Measurements from ENCODE around the gene ITSN2. TPM values are rescaled to one million over a fixed set of nuclear protein-coding genes. Genes with fewer than 3 reads are reported as not detected.

The ITSN2 gene
- total RNA-seq, 1 donor from 2014 or later, result 66.2 TPM

GRCh38 chr2:24272907-24273306 lies 87.4 kb downstream of the ITSN2 start:
- DNase-seq (ENCODE audit: low spot score), result no peak

GRCh38 chr2:24272161-24272802 lies 88.1 kb downstream of the ITSN2 start:
- DNase-seq (ENCODE audit: low spot score), result no peak

GRCh38 chr2:24269265-24269664 lies 91.1 kb downstream of the ITSN2 start:
- no peak for DNase-seq (ENCODE audit: low spot score)

DNA sequence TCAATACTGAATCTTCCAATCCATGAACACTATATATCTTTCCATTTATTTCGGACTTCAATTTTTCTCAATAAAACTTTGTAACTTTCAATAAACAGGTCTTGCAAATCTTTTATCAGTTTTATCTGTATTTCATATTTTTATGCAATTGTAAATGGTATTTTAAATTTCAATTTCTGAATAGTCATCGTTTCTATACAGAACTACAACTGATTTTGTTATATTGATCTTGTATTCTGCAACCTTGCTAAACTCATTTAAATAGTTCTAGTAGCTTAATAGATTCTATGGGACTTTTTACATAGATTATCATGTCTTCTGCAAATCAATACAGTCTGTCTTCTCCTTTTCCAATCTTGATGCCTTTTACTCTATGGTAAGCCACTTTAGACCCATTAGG lies 95.1 kb downstream of the ITSN2 start:
- no peak for DNase-seq (ENCODE audit: low spot score)

DNA sequence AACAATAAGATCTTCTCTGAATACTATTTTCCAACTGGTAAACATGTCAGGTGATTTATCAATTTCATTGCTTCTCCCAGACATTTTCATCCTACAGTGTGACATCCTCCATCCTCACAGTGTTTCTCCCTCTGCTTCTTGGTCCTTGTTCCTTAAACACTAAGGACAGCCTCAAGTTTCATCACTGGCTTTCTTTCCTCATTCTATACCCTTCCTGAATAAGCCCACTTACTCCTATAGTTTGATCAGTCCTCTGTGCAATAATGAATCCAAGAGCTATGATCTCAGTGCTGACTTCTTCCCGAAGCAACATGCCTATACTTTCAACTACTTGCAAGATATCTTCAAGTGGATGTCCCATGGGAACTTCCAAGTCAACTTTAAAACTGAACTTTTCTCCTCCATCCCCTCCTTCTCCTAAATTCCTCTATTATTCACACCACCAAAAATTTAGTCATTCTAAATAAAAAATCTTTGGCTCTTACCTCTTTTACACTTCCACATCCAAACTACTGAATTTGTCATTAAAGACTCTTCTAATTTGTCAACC lies 97.8 kb downstream of the ITSN2 start:
- no peak for DNase-seq (ENCODE audit: low spot score)

DNA sequence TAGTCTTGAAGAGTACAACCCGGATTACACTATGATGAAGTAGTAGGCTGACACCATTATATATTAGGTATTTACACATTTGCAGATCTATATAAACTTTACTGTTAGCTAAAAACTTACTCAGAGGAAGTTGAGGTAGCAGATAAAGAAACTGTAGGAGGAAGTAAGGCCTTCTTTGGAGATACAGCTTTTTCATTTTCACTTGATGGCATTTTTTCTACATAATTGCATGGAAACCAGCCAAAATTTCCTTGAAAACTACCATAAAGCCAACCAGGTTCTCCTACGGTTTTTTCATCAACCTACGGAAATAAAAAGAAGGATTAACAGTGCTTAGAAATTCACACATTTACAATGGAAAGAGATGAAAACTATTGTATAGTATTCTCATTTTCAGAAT lies 98.9 kb downstream of the ITSN2 start:
- no peak for DNase-seq (ENCODE audit: low spot score)

GRCh38 chr2:24259316-24259715 lies 101.0 kb downstream of the ITSN2 start:
- DNase-seq (ENCODE audit: low spot score), result no peak

DNA sequence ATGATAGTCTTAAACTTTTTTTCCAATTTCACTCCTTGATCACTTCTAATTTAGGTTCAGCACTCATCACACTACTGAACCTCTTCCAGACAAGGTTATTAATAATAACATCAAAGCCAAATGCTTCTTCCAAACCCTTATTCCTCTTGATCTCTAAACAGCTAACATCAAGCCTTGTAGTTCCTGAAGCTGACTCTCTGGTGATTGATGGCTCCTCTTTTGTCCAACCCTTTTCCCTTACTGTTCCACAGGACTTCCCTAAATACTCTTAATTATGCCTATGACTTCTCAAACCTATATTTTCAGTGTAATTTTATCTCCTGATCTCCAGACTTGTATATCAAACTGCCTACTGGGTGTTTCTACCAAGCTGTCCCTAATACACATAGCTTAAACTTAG lies 101.6 kb downstream of the ITSN2 start:
- DNase-seq (ENCODE audit: low spot score), result no peak

DNA sequence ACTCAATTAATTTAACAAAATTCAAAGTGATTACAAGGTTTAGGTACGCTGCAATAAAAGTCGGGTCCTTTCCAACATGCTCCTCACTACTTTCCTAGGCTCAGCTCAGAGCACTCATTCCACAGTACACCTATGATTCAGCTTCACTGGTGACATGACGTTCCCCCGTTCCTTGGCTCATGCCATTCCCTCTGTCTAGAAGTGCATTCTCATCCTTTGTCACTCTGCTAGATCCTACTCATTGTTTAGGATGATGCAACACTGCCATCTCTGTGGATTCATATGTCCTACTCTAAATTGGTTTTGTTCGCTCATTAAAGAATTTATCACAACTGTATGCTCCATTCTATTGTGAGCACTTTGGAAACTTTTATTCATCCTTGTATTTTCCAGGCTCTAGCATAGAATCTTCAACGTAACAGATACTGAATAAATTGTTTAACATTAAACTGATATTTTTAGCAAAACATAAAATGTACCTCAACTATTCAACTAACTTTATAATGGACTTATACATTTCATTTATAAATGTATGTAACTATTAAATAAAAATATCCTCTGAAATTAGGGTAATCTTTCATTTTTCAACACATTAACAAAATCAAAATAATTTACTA lies 106.9 kb downstream of the ITSN2 start:
- no peak for DNase-seq (ENCODE audit: low spot score)

- no peak for DNase-seq (ENCODE audit: low spot score)
These were observed 112.7 kb downstream of the ITSN2 start for GRCh38 chr2:24247592-24247991.

- DNase-seq (ENCODE audit: low spot score), result no peak
These were observed 113.2 kb downstream of the ITSN2 start for GRCh38 chr2:24247164-24247563.

DNA sequence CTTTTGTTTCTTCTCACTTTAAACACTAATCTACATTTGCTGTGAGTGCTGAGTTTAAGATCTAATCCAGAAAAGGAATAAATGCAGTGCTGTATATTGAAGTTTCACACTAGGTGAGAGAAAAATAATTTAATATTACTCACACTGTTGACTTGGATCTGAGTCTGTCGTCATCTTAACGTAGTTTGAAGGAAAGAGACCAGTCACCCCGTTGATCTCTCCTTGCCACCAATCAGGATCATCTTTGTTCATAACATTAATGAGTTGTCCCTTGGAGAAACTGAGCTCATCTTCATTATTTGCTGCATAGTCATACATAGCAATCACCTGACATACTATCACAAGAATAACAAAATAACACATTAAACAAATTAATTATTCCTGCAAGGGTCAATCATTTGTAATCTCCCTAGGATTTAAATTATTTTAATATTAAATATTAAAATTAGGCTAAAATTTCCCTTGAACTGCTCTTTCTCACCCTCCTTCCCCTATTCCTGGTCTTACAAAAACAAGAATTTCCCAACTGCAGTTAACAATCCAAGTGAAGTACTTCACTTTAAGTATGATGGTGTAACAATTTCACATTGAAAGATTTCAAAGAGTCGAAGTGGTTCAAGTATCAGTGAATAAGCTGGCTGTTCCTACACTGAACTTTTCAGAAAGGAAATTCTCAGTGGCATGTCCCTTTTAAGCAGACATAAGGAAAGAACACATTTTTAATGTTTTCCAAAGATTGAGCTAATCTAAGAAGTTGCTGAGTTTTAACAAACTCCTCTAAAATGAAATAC lies 114.2 kb downstream of the ITSN2 start:
- no peak for DNase-seq (ENCODE audit: low spot score)

DNA sequence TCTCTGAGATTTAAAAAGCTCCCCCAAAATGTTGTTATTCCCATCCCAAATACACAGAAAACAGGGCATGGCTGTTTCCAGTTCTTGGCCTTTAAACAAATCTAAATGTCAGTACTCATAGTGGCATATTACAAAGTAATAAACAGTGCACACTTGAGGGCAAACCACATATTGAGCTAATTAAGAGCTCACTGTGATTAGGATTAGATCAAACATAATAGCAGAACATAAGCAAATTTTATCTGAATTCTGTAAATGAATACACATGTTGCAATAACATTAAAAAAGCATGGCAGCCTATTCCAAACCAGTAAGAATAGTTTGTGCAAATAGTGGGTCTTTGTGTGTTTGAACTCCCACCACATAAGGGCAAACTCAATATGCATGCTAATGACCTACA lies 118.8 kb downstream of the ITSN2 start:
- no peak for DNase-seq (ENCODE audit: low spot score)

DNA sequence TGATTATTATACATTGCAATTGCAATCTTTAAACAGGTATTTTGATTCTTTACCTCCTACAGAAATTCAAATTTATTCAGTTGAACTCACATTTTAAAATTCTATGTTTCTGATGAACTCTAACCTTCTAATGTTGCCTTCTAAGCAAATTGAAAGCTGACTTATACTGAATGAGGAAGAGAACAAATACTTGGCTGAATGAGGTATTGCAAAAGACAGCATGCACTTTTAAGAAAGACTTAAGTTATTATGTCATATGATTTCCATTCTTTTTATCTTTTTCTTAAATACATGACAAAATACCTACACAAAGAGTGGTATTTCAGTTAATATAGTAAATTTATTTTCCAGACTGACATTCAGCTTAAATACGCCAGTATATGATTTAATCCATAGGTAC lies 120.8 kb downstream of the ITSN2 start:
- no peak for DNase-seq (ENCODE audit: low spot score)

- DNase-seq (ENCODE audit: low spot score), result no peak
These were observed 122.2 kb downstream of the ITSN2 start for GRCh38 chr2:24238158-24238557.

DNA sequence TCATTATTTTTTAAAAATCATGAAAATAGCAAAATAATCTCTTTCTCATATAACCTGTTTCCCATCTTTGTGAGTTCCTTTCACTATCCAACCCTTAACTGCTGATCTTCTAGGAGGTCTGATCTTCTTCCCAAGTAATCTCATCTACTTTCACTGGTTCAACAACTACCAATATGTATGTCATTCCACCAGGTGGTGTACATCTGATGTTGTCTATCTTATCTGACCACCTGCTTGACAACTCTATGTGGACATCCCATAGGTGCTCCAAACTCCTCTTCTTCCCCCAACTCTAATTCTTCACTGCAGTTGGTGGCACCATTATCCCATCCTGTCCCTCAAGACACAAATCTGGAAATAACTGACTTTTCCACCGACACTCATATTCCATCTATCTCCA lies 123.0 kb downstream of the ITSN2 start:
- no peak for DNase-seq (ENCODE audit: low spot score)

- DNase-seq (ENCODE audit: low spot score), result no peak
These were observed 127.0 kb downstream of the ITSN2 start for GRCh38 chr2:24233321-24233720.

GRCh38 chr2:24231461-24231881 lies 128.9 kb downstream of the ITSN2 start:
- DNase-seq (ENCODE audit: low spot score), result no peak

DNA sequence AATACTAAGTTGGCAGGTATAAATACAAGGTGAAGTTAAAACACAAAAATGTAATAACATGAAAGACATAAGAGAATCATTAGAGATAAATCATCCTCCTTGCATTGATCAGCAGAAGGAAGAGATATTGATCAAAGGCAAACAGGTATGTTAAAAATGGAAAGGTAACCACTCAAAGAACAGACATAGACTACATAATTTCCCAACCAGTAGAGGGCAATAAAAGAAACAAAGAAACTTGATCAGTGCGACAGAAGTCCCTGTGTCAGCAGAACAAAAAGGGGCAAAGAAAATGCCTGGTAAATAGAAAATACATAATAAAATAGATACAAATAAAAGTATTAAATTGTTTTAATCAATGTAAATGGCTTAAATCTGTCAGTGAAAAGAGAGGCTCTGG lies 131.9 kb downstream of the ITSN2 start:
- no peak for DNase-seq (ENCODE audit: low spot score)

- no peak for DNase-seq (ENCODE audit: low spot score)
These were observed 134.7 kb downstream of the ITSN2 start for GRCh38 chr2:24225499-24226242.

DNA sequence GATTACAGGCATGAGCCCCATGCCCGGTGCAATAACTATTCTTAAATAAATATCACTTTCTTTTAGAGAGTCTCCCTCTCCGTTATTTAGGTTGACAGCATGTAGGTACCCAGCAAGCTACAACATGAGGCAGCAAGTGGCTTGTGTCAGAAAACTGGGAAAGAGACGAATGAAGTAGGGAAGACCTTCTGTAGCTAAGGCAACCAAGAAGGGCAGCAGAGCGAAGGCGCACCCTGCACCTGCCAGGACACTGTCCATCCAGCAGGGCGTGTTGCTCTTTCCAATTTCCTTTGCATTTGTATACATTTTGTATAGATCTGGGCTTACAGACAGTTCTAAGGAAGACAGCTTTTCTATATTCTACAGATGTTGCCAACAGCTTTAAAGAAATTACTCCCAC lies 137.4 kb downstream of the ITSN2 start:
- no peak for DNase-seq (ENCODE audit: low spot score)

All from mesenteric fat pad (tissue), 1 donor.